ENCODE measurements around the gene KANSL1.
"Not testable (repeated sequence)": the region's sequence is repeated elsewhere in the genome, so short reads cannot be mapped to it uniquely, and the experiment has no call there.

The KANSL1 gene

GRCh38 chr17:46193626-46194392 lies 580 bp upstream of the KANSL1 start:
- FAIRE-seq (no peak), DNase-seq (ENCODE audit: low spot score) (peak; percentile 97)

GRCh38 chr17:46192439-46193150 lies 634 bp downstream of the KANSL1 start:
- peak; percentile 75 for DNase-seq (ENCODE audit: low spot score)
- no peak for FAIRE-seq

- DNase-seq (ENCODE audit: low spot score) (no peak), FAIRE-seq (no peak)
Observed at GRCh38 chr17:46192189-46192438, 1.1 kb downstream of the KANSL1 start.

- FAIRE-seq (no peak), DNase-seq (ENCODE audit: low spot score) (peak; percentile 40)
Observed at GRCh38 chr17:46191322-46192188, 1.7 kb downstream of the KANSL1 start.

- no peak for FAIRE-seq
Observed at GRCh38 chr17:46190763-46191162, 2.5 kb downstream of the KANSL1 start.

GRCh38 chr17:46186827-46187235 lies 6.4 kb downstream of the KANSL1 start:
- not testable (repeated sequence) for DNase-seq (ENCODE audit: low spot score); FAIRE-seq

More at GRCh38 chr17:46190763-46191162, 2.5 kb downstream of the KANSL1 start:
- DNase-seq (ENCODE audit: low spot score) = no peak

- no peak for DNase-seq (ENCODE audit: low spot score)
Observed at GRCh38 chr17:46184696-46185095, 8.5 kb downstream of the KANSL1 start.

GRCh38 chr17:46183383-46183782 lies 9.8 kb downstream of the KANSL1 start:
- not testable (repeated sequence) for DNase-seq (ENCODE audit: low spot score); FAIRE-seq

More at GRCh38 chr17:46184696-46185095, 8.5 kb downstream of the KANSL1 start:
- FAIRE-seq = no peak

GRCh38 chr17:46182961-46183360 lies 10.3 kb downstream of the KANSL1 start:
- no peak for FAIRE-seq
- DNase-seq (ENCODE audit: low spot score) = no peak

- DNase-seq (ENCODE audit: low spot score) (no peak), FAIRE-seq (no peak)
Observed at GRCh38 chr17:46181940-46182339, 11.3 kb downstream of the KANSL1 start.

GRCh38 chr17:46181316-46181715 lies 11.9 kb downstream of the KANSL1 start:
- not testable (repeated sequence) for DNase-seq (ENCODE audit: low spot score); FAIRE-seq

- FAIRE-seq = no peak
Observed at GRCh38 chr17:46180892-46181274, 12.3 kb downstream of the KANSL1 start.

GRCh38 chr17:46180185-46180891 lies 12.9 kb downstream of the KANSL1 start:
- not testable (repeated sequence) for DNase-seq (ENCODE audit: low spot score)

More at GRCh38 chr17:46180892-46181274, 12.3 kb downstream of the KANSL1 start:
- no peak for DNase-seq (ENCODE audit: low spot score)

GRCh38 chr17:46179375-46179999 lies 13.7 kb downstream of the KANSL1 start:
- no peak for FAIRE-seq
- DNase-seq (ENCODE audit: low spot score) = no peak

More at GRCh38 chr17:46180185-46180891, 12.9 kb downstream of the KANSL1 start:
- not testable (repeated sequence) for FAIRE-seq

GRCh38 chr17:46178550-46179214 lies 14.5 kb downstream of the KANSL1 start:
- DNase-seq (ENCODE audit: low spot score) (no peak), FAIRE-seq (no peak)

GRCh38 chr17:46176975-46177374 lies 16.3 kb downstream of the KANSL1 start:
- FAIRE-seq = no peak
- DNase-seq (ENCODE audit: low spot score) = no peak

GRCh38 chr17:46175891-46176290 lies 17.3 kb downstream of the KANSL1 start:
- FAIRE-seq = no peak
- no peak for DNase-seq (ENCODE audit: low spot score)

GRCh38 chr17:46173153-46173552 lies 20.1 kb downstream of the KANSL1 start:
- FAIRE-seq (no peak), DNase-seq (ENCODE audit: low spot score) (no peak)

GRCh38 chr17:46171939-46172338 lies 21.3 kb downstream of the KANSL1 start:
- DNase-seq (ENCODE audit: low spot score) = no peak
- FAIRE-seq = no peak

All from urothelium cell line (cell line).